HFF-Myc (cell line): ENCODE measurements around the gene C15orf61.

Source experiments
- DNase-seq: peaks from one replicate; pipeline ENCODE4 v3.0.0-alpha.2; 2011; ENCODE audit warnings: low read depth; ENCODE audit errors: extremely low read depth
- H3K4me3 ChIP-seq: replicated peaks from 2 replicates; pipeline ENCODE4 v1.5.1; 2011; ENCODE audit warnings: low read depth, mild to moderate bottlenecking, control low read depth, low read length
- CTCF ChIP-seq: IDR thresholded peaks from 2 replicates; pipeline ENCODE4 v1.5.1; 2012; ENCODE audit warnings: mild to moderate bottlenecking, low read depth, low read length, control low read depth; ENCODE audit errors: missing control alignments

Gene C15orf61

GRCh38 chr15:67548236-67548852 is 27.4 kb downstream of the C15orf61 start:
- no peak overlapping the region for H3K4me3 ChIP-seq
- no peak for DNase-seq
- no peak for TF ChIP-seq CTCF

DNA sequence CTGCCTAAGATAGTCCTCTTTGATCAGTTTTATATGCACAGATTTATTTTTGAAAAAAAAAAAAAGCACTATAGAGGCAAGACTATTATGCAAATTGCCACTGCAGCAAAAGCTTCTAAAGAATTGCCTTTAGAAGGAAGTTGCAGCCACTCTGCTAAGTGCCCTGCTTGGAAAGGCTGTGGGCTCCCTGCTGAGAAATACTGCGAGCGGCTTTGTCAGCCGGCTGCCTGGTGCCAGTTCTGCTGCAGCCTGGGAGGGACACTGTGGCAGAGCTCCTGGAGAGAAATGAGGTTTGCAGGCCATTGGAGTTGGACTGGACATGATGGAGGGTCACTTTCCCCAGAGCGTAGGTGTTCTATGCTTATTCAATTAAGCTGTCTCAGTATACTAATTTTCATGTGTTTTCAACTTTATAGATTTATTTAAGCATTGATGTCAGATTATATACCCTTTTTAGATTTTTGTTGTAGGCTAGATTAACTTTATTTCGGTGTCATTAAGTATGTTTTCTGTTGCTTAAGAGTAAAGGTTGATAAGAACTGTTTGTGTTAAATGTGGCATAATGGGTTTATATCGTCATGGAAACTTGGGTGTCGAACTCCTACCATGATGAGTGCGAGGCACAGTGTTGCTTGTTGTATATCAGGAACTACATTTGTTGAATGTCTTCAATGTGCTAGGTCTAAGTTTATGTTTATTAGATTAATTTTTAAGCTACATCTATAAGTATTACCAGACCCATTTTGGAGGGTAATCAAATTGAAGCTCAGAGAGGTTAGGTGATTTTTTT is 28.1 kb downstream of the C15orf61 start:
- TF ChIP-seq CTCF, result no peak
- no peak for DNase-seq
- H3K4me3 ChIP-seq, result no peak overlapping the region

- no peak overlapping the region for H3K4me3 ChIP-seq
- no peak for TF ChIP-seq CTCF
- no peak for DNase-seq
Measured at GRCh38 chr15:67549736-67550135, 28.8 kb downstream of the C15orf61 start.

DNA sequence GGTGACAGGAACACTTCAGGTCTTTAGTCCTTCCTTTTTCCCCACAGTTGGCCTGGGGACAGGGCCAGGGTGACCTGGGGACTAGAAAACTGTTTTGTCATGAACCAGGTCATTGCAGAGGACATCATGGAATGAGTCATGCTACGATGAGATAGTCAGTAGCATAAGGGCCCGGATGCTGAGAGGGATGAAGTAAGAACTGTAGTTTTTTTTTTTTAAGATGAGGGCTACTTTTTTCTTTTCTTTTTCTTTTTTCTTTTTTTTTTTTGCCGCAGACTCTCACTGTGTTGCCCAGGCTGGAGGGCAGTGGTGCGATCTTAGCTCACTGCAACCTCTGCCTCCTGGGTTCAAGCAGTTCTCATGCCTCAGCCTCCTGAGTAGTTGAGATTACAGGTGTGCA is 29.6 kb downstream of the C15orf61 start:
- no peak overlapping the region for H3K4me3 ChIP-seq
- DNase-seq, result no peak
- TF ChIP-seq CTCF, result no peak

GRCh38 chr15:67551207-67551743 is 30.3 kb downstream of the C15orf61 start:
- H3K4me3 ChIP-seq, result no peak overlapping the region
- TF ChIP-seq CTCF, result no peak
- no peak for DNase-seq

DNA sequence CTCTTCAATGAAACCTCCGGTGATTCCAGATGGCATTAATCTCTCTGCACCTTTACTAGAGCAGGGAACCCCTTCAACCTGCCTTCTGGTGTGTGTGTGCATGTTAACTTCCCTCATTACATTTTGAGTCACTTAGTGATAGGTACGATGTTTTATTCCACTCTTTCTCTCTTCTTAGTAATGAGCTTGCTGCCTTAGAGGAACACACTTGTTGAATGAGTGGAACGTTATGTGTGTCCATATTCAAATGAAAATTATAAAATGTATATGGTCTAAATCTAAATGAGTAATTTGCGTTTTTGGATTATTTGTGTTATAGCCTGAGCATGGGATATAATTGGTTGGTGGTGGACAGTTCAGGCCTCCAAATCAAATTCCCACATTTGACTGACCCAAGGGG is 33.6 kb downstream of the C15orf61 start:
- no peak overlapping the region for H3K4me3 ChIP-seq
- TF ChIP-seq CTCF, result no peak
- no peak for DNase-seq
